ENCODE data around the gene DDO. TPM values are rescaled to one million over a fixed set of nuclear protein-coding genes. Genes with fewer than 3 reads are reported as not detected.
"Not testable (repeated sequence)": the region's sequence is repeated elsewhere in the genome, so short reads cannot be mapped to it uniquely, and the experiment has no call there.

Gene DDO
- total RNA-seq, 1 experiment from 2014 or later: 1.0 TPM

DNA sequence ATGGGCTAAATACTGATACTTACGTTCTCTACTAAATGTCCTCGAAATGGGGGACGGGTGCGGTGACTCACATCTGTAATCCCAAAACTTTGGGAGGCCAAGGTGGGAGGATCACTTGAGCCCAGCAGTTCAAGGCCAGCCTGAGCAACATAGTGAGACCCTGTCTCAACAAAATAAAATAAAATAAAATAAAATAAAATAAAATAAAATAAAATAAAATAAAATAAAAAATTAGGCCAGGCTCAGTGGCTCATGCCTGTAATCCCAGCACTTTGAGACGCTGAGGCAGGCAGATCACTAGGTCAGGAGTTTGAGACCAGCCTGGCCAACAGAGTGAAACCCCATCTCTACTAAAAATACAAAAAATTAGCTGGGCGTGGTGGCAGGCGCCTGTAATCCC, 64.8 kb downstream of the DDO start:
- not testable (repeated sequence) for DNase-seq (ENCODE audit: extremely low read depth, low read depth)

DNA sequence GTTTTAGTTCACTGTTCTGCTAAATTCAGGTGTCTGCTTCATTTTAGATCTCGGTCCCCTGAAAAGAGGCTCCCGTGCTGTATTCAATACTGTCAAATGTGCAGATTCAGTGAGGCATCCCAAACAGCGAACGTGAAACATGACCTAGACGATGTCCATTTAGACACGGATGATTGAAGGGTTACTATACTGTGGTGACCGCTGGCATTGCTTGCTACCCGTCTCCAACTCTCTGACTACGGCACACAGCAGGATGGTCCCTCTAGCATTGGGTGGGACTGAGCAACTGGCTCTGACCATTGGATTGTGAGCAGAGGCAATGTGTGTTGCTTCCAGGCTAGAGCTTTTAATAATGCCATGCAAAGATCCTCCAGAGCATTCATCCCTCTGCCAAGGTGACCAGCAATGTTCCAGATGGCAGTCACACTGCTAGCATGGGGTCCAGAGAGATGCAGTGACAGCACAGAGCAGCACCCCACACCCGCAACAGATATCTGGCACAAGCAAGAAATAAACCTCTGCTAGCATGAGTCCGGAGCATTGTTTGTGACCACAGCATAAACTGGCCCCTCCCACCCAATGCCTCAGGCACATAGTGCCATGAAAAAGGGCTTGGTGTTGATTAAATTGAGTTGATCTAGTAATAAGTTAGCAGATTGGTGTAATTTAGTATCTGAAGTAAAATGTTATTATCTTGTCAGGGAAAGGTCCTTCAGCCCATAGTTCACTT, 66.2 kb downstream of the DDO start:
- no peak for DNase-seq (ENCODE audit: extremely low read depth, low read depth)

DNA sequence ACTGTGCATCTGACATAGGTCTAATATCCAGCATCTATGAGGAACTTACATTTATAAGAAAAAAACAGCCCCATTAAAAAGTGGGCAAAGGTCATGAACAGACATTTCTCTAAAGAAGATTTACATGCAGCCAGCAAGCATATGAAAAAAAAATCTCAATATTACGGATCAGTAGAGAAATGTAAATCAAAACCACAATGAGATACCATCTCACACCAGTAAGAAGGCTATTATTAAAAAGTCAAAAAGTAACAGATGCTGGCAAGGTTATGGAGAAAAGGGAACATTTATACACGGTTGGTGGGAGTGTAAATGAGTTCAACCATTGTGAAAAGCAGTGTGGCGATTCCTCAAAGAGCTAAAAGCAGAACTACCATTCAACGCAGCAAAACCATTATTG, 70.3 kb downstream of the DDO start:
- no peak for DNase-seq (ENCODE audit: extremely low read depth, low read depth)

DNA sequence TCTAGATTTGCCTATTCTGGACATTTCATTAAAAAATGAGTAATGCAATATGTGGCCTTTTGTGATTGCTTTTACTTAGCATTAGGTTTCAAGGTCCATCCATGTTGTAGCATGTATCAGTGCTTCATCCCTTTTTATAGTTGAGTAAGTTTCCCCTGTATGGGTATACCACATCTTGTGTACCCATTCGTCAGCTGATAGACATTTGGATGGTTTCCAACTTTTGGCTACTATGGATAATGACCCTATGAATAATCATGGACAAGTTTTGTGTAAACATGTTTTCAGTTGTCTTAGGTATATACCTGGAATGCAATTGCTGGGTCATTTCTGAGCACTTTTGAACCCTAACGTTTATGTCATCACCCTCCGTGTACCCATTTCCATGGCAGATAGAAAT, 72.6 kb downstream of the DDO start:
- no peak for DNase-seq (ENCODE audit: extremely low read depth, low read depth)

Other genes starting within 250 kb of the DDO start
- gene WASF1, start 235.9 kb downstream of the DDO start, total RNA-seq (2014; rRNA removed; shearing (Covaris generic)): 10.1 and 11.5 TPM in 2 replicates
- 17.5 and 20.3 TPM in 2 replicates for gene CDC40, start 235.1 kb downstream of the DDO start, total RNA-seq (2014; rRNA removed; shearing (Covaris generic))
- not detected in 2 replicates for gene METTL24, start 57.2 kb downstream of the DDO start, total RNA-seq (2014; rRNA removed; shearing (Covaris generic))
- gene SLC22A16, start 61.0 kb upstream of the DDO start, total RNA-seq (2014; rRNA removed; shearing (Covaris generic)): not detected in 2 replicates

Measured in NCI-H460 (cell line).